GM06990 (cell line): ENCODE data around the gene NXPH4.

Experiments used
- DNase-seq: peaks from one replicate; pipeline ENCODE4 v3.0.0-alpha.2; 2011; ENCODE audit not compliant: insufficient read length; ENCODE audit errors: extremely low read depth
- H3K27me3 ChIP-seq: replicated peaks from 2 replicates; pipeline ENCODE4 v1.6.0; 2011; ENCODE audit warnings: low read length; ENCODE audit not compliant: control insufficient read depth, insufficient read depth
- H3K36me3 ChIP-seq: 2 replicates; pipeline ENCODE4 v1.5.1; 2011; ENCODE audit warnings: low read length; ENCODE audit not compliant: control insufficient read depth, insufficient read depth
- H3K4me3 ChIP-seq: replicated peaks from 2 replicates; pipeline ENCODE4 v1.5.1; 2011; ENCODE audit warnings: low read depth, mild to moderate bottlenecking, control low read depth, low read length
- CTCF ChIP-seq: IDR thresholded peaks from 2 replicates; pipeline ENCODE4 v1.5.1; 2011; ENCODE audit warnings: low read length, control low read depth, mild to moderate bottlenecking, inconsistent platforms; ENCODE audit not compliant: insufficient read depth, poor library complexity, severe bottlenecking

Gene NXPH4

GRCh38 chr12:57216014-57216911 lies at the start of gene NXPH4:
TSS of gene NXPH4 (plus strand) at chr12:57216794. CDS start at chr12:57216970, 176 bp downstream.
- Histone ChIP-seq H3K4me3 (peak within 1 kb of the TSS; percentile 47), H3K36me3 (no peaks in the 10 kb centered on the region), H3K27me3 (peaks cover 9% of the 10 kb centered on the region)
- DNase-seq, result peak; percentile 56
- TF ChIP-seq CTCF, result no peak

DNA sequence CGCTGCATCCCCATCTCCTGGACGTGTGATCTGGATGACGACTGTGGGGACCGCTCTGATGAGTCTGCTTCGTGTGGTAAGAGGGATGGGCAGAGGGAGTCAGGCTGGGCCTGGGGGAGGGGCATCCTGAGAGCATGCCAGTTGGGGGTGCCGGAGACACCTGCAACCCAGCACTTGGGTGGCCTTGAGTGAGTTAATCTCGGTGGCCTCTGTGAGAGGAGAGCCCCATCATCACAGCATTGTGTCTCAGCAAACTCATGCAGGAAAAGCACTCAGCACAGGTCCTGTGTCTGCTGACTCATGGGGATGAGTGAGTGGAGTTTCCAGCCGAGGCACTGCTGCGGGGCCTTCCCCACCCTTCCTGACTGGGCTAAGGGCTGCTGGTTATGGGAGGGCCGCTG lies 49.6 kb upstream of the NXPH4 start:
- no peak overlapping the region for H3K4me3 ChIP-seq
- TF ChIP-seq CTCF, result no peak
- DNase-seq, result no peak
- H3K36me3 ChIP-seq, result no peaks in the 10 kb centered on the region
- no peaks in the 10 kb centered on the region for H3K27me3 ChIP-seq

- DNase-seq, result no peak
- H3K4me3 ChIP-seq, result no peak overlapping the region
- no peaks in the 10 kb centered on the region; the same call in 1 of the 2 replicates for H3K27me3 ChIP-seq
- H3K36me3 ChIP-seq, result no peaks in the 10 kb centered on the region
- TF ChIP-seq CTCF, result no peak
These were observed 48.5 kb upstream of the NXPH4 start for GRCh38 chr12:57168058-57168457.

- H3K27me3 ChIP-seq, result no peaks in the 10 kb centered on the region; the same call in 1 of the 2 replicates
- TF ChIP-seq CTCF, result no peak
- H3K36me3 ChIP-seq, result no peaks in the 10 kb centered on the region
- no peak for DNase-seq
- no peak overlapping the region for H3K4me3 ChIP-seq
These were observed 47.4 kb upstream of the NXPH4 start for GRCh38 chr12:57169046-57169795.

GRCh38 chr12:57169969-57170368 lies 46.6 kb upstream of the NXPH4 start:
- no peaks in the 10 kb centered on the region for H3K36me3 ChIP-seq
- H3K27me3 ChIP-seq, result no peaks in the 10 kb centered on the region; the same call in 1 of the 2 replicates
- H3K4me3 ChIP-seq, result no peak overlapping the region
- TF ChIP-seq CTCF, result no peak
- no peak for DNase-seq
